ENCODE measurements around the gene MCTP1. TPM values are rescaled to one million over a fixed set of nuclear protein-coding genes. Genes with fewer than 3 reads are reported as not detected.

Gene MCTP1
- total RNA-seq, 4 donors from 2014 or later = 3.5 to 19.8 (median 5.8) TPM

- H3K27ac ChIP-seq = no peak overlapping the region
- intact Hi-C loops (cut with DNase I) = no loop called here
- no peaks in the 10 kb centered on the region for H3K9me3 ChIP-seq
- TF ChIP-seq POLR2A (IDR thresholded peaks at IDR 0.05) (no peak), CTCF (IDR thresholded peaks at IDR 0.05) (no peak)
- no peak for DNase-seq
- WGBS, 2 donors = 63 to 78% methylated on average over 1 to 7 of the region's 7 CpGs
- no peaks in the 10 kb centered on the region for H3K4me1 ChIP-seq
- no peak overlapping the region for H3K4me3 ChIP-seq
- H3K36me3 ChIP-seq = no peaks in the 10 kb centered on the region
- H3K27me3 ChIP-seq = no peaks in the 10 kb centered on the region
Measured at GRCh38 chr5:94769996-94770395, 514.9 kb downstream of the MCTP1 start.

GRCh38 chr5:94761786-94762185 is 523.1 kb downstream of the MCTP1 start:
- H3K36me3 ChIP-seq = no peaks in the 10 kb centered on the region
- H3K27me3 ChIP-seq = no peaks in the 10 kb centered on the region
- 66 to 75% methylated on average over 4 of the region's 4 CpGs for WGBS, 2 donors
- TF ChIP-seq CTCF (IDR thresholded peaks at IDR 0.05) (no peak), POLR2A (IDR thresholded peaks at IDR 0.05) (no peak)
- DNase-seq = no peak
- H3K4me3 ChIP-seq = no peak overlapping the region
- intact Hi-C loops (cut with DNase I) = no loop called here
- H3K4me1 ChIP-seq = no peaks in the 10 kb centered on the region
- H3K27ac ChIP-seq = no peak overlapping the region
- H3K9me3 ChIP-seq = no peaks in the 10 kb centered on the region

GRCh38 chr5:94761055-94761454 is 523.8 kb downstream of the MCTP1 start:
- TF ChIP-seq POLR2A (IDR thresholded peaks at IDR 0.05) (no peak), CTCF (IDR thresholded peaks at IDR 0.05) (no peak)
- H3K27ac ChIP-seq = no peak overlapping the region
- no peak for DNase-seq
- H3K9me3 ChIP-seq = no peaks in the 10 kb centered on the region
- WGBS, 2 donors = 37 to 56% methylated on average over 1 of the region's 1 CpG
- no peaks in the 10 kb centered on the region for H3K27me3 ChIP-seq
- H3K36me3 ChIP-seq = no peaks in the 10 kb centered on the region
- intact Hi-C loops (cut with DNase I) = no loop called here
- H3K4me3 ChIP-seq = no peak overlapping the region
- H3K4me1 ChIP-seq = no peaks in the 10 kb centered on the region

GRCh38 chr5:94759961-94760360 is 524.9 kb downstream of the MCTP1 start:
- TF ChIP-seq CTCF (IDR thresholded peaks at IDR 0.05) (no peak), POLR2A (IDR thresholded peaks at IDR 0.05) (no peak)
- WGBS, 2 donors = 71 to 73% methylated on average over 1 of the region's 1 CpG
- Histone ChIP-seq H3K36me3 (no peaks in the 10 kb centered on the region), H3K27ac (no peak overlapping the region), H3K4me3 (no peak overlapping the region), H3K4me1 (no peaks in the 10 kb centered on the region), H3K27me3 (no peaks in the 10 kb centered on the region), H3K9me3 (no peaks in the 10 kb centered on the region)
- intact Hi-C loops (cut with DNase I) = no loop called here
- DNase-seq = no peak

- Histone ChIP-seq H3K4me3 (no peak overlapping the region), H3K27me3 (no peaks in the 10 kb centered on the region), H3K36me3 (no peaks in the 10 kb centered on the region), H3K4me1 (no peaks in the 10 kb centered on the region), H3K9me3 (no peaks in the 10 kb centered on the region), H3K27ac (no peak overlapping the region)
- intact Hi-C loops (cut with DNase I) = no loop called here
- DNase-seq = no peak
- 66 to 78% methylated on average over 3 of the region's 3 CpGs for WGBS, 2 donors
- TF ChIP-seq POLR2A (IDR thresholded peaks at IDR 0.05) (no peak), CTCF (IDR thresholded peaks at IDR 0.05) (no peak)
Measured at GRCh38 chr5:94759022-94759421, 525.9 kb downstream of the MCTP1 start.
